Immature natural killer cell (primary cell): ENCODE measurements around the gene PPFIBP2. TPM values are rescaled to one million over a fixed set of nuclear protein-coding genes. Genes with fewer than 3 reads are reported as not detected.

Source experiments
- DNase-seq, 3 donors: peaks; one replicate each; pipeline ENCODE4 v3.0.0; 2022; ENCODE audit warnings: mixed read lengths in 1 of 3
- H3K27ac Mint-ChIP-seq, 6 donors: one replicate each; pipeline ENCODE4 v1.8.0; 2020; ENCODE audit warnings: mixed read lengths in 6 of 6, mild to moderate bottlenecking in 5 of 6, inconsistent platforms in 4 of 6, moderate library complexity in 3 of 6
- H3K27me3 Mint-ChIP-seq, 3 donors: one replicate each; pipeline ENCODE4 v1.8.0; 2020 to 2021; ENCODE audit warnings: low read depth in 3 of 3, mild to moderate bottlenecking in 3 of 3, mixed read lengths in 3 of 3, moderate library complexity in 3 of 3, inconsistent platforms in 1 of 3
- H3K36me3 Mint-ChIP-seq, 3 donors: one replicate each; pipeline ENCODE4 v1.8.0; 2020; ENCODE audit warnings: mixed read lengths in 3 of 3, inconsistent platforms in 2 of 3, mild to moderate bottlenecking in 2 of 3
- H3K4me1 Mint-ChIP-seq, 2 donors: one replicate each; pipeline ENCODE4 v1.8.0; 2020; ENCODE audit warnings: inconsistent platforms in 2 of 2, mild to moderate bottlenecking in 2 of 2, mixed read lengths in 2 of 2, moderate library complexity in 1 of 2
- H3K4me3 Mint-ChIP-seq, 5 donors: one replicate each; pipeline ENCODE4 v1.8.0; 2020; ENCODE audit warnings: mild to moderate bottlenecking in 5 of 5, mixed read lengths in 5 of 5, inconsistent platforms in 3 of 5, moderate library complexity in 3 of 5
- H3K9me3 Mint-ChIP-seq, 6 donors: one replicate each; pipeline ENCODE4 v1.8.0; 2020; ENCODE audit warnings: mild to moderate bottlenecking in 6 of 6, mixed read lengths in 6 of 6, inconsistent platforms in 4 of 6, moderate library complexity in 3 of 6
- polyA plus RNA-seq, 3 donors: library from polyadenylated mRNA; unstranded; fragments of 300-500 nt; fragmentation: Illumina TruSeq; gene quantifications; one replicate each; pipeline ENCODE4 v1.2.3, GENCODE V29; 2021

PPFIBP2 gene
- polyA plus RNA-seq, 3 donors from 2014 or later, result 0.52 to 5.3 (median 1.9) TPM

- Mint-ChIP-seq H3K27me3 (no peaks in the 10 kb centered on the region), H3K9me3 (no peaks in the 10 kb centered on the region), H3K27ac (no peak overlapping the region), H3K4me3 (no peak overlapping the region), H3K4me1 (no peaks in the 10 kb centered on the region), H3K36me3 (peaks cover 5 to 14% (median 6%) of the 10 kb centered on the region in 3 donors)
- no peak for DNase-seq
Measured at GRCh38 chr11:7617032-7617431, 103.2 kb downstream of the PPFIBP2 start.

DNA sequence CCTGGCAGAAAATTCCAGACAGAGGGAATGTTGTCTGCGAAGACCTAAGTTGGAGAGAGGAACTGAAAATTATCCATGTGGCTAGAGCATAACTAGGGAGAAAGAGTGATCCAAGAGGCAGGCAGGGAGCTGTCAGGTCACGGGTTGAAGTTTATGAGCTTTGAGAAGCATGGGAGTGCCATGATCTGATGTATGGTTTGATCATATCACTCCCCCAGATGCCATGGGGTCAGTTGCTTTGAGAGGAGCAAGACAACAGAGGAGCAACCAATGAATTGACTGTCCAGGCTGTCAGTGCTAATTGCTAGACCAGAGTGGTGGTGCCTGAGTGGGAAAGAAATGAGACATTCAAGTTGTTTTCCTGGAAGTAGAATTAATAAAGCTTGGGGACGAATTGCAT lies 105.5 kb downstream of the PPFIBP2 start:
- Mint-ChIP-seq H3K27me3 (no peaks in the 10 kb centered on the region), H3K4me3 (no peak overlapping the region), H3K27ac (no peak overlapping the region), H3K9me3 (no peaks in the 10 kb centered on the region), H3K4me1 (no peaks in the 10 kb centered on the region), H3K36me3 (peaks cover 5 to 20% (median 6%) of the 10 kb centered on the region in 3 donors)
- DNase-seq, result no peak

GRCh38 chr11:7621090-7621489 lies 107.3 kb downstream of the PPFIBP2 start:
- Mint-ChIP-seq H3K4me3 (no peak overlapping the region), H3K27ac (no peak overlapping the region), H3K27me3 (no peaks in the 10 kb centered on the region), H3K4me1 (no peaks in the 10 kb centered on the region), H3K36me3 (peaks cover 5 to 23% (median 10%) of the 10 kb centered on the region in 3 donors), H3K9me3 (no peaks in the 10 kb centered on the region)
- DNase-seq, result no peak

- no peak overlapping the region for H3K4me3 Mint-ChIP-seq
- no peaks in the 10 kb centered on the region for H3K4me1 Mint-ChIP-seq
- no peaks in the 10 kb centered on the region for H3K27me3 Mint-ChIP-seq
- peaks cover 5 to 26% (median 6%) of the 10 kb centered on the region in 3 donors for H3K36me3 Mint-ChIP-seq
- DNase-seq, result no peak
- H3K27ac Mint-ChIP-seq, result no peak overlapping the region
- H3K9me3 Mint-ChIP-seq, result no peaks in the 10 kb centered on the region
Measured at GRCh38 chr11:7621554-7621953, 107.8 kb downstream of the PPFIBP2 start.

DNA sequence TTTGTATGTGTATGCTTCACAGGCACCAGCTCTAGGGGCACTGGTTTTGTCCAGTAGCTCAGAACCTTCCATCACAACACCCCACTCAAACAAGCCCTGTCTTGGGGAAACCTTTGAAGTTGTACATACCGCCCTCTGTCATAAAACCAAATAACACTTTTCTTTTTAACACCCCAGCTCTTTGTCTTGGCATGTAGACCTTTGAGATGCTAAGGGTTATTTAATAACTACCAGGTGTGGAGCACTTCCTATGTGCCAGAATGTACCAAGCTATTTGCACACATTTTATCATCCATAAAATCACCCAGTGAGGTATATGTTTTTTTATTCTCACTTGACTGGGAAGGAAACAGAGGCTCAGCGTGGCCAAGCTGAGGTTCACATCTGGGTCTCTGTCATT lies 108.9 kb downstream of the PPFIBP2 start:
- no peak overlapping the region for H3K4me3 Mint-ChIP-seq
- H3K27me3 Mint-ChIP-seq, result no peaks in the 10 kb centered on the region
- no peaks in the 10 kb centered on the region for H3K4me1 Mint-ChIP-seq
- DNase-seq, result no peak
- no peaks in the 10 kb centered on the region for H3K9me3 Mint-ChIP-seq
- peaks cover 4 to 27% (median 4%) of the 10 kb centered on the region in 3 donors for H3K36me3 Mint-ChIP-seq
- no peak overlapping the region for H3K27ac Mint-ChIP-seq

DNA sequence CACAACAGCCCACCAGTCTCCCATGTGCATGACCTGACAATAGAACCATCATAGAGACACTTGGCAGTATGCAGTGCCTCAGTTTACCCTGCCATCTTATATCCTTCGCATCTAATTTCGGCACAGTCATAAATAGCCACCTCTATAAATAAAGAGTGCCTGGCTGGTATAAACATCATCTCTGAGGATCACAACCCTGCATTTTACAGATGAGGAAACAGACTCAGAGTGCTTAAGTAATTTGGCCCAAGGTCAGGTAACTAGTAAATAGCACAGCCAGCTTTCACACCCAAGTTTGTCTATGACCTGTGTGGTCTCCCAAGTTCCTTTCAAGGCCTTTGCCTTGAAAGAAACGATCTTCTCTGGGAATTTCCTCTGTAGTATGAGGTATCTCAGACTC lies 114.9 kb downstream of the PPFIBP2 start:
- Mint-ChIP-seq H3K36me3 (peaks cover 18 to 53% (median 19%) of the 10 kb centered on the region in 3 donors), H3K4me3 (no peak overlapping the region), H3K9me3 (no peaks in the 10 kb centered on the region), H3K4me1 (no peaks in the 10 kb centered on the region), H3K27ac (no peak overlapping the region), H3K27me3 (no peaks in the 10 kb centered on the region)
- no peak for DNase-seq

- Mint-ChIP-seq H3K36me3 (peaks cover 19 to 62% (median 22%) of the 10 kb centered on the region in 3 donors), H3K4me3 (no peak overlapping the region), H3K9me3 (no peaks in the 10 kb centered on the region), H3K27me3 (no peaks in the 10 kb centered on the region), H3K27ac (no peak overlapping the region), H3K4me1 (no peaks in the 10 kb centered on the region)
- DNase-seq, result no peak
Measured at GRCh38 chr11:7630002-7630401, 116.2 kb downstream of the PPFIBP2 start.

DNA sequence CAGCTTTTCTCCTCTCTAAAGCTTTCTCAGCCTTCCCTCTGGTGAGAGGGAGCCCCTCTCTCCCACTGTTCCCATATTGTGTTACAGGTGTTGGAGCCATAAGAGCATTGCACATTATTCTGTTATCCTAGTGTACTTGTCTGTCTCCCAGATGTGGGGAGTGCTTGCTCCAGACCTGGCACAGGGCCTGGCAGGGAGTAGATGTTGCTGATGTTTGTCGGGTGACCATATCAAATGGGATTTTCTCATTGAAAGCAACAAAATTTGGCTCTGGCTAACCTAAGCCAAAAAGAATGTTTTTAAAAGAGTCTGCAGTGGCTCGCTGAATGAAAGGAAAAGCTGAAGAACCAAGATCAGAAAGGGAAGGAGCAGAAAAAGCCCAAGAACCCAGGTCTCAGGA lies 118.4 kb downstream of the PPFIBP2 start:
- H3K27ac Mint-ChIP-seq, result no peak overlapping the region
- H3K36me3 Mint-ChIP-seq, result peaks cover 25 to 66% (median 26%) of the 10 kb centered on the region in 3 donors
- H3K4me3 Mint-ChIP-seq, result no peak overlapping the region
- H3K4me1 Mint-ChIP-seq, result no peaks in the 10 kb centered on the region
- no peaks in the 10 kb centered on the region for H3K9me3 Mint-ChIP-seq
- DNase-seq, result no peak
- peaks cover 0 to under 1% (median 0%) of the 10 kb centered on the region in 3 donors for H3K27me3 Mint-ChIP-seq

DNA sequence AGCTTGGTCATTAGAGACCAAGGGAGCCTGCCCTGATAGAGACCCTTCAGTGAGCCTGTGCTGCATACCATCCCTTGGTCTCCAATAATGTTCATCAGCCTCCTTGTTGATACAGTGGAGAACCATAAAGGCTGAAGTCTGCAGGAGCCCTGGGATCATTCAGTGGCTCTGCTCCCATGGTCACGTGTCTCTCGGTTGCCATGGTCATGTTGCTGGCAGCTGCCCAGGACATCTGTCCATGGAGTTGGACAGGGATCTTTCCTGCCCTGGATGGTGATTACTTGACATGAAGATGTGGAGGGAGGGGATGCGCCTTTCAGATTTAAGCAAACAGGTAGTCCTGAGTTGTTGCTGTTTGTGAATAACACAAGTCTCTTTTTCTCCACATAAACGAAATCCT lies 121.3 kb downstream of the PPFIBP2 start:
- no peaks in the 10 kb centered on the region for H3K4me1 Mint-ChIP-seq
- H3K36me3 Mint-ChIP-seq, result peaks cover 23 to 65% (median 25%) of the 10 kb centered on the region in 3 donors
- peaks cover 0 to 2% (median 0%) of the 10 kb centered on the region in 3 donors for H3K27me3 Mint-ChIP-seq
- no peaks in the 10 kb centered on the region for H3K9me3 Mint-ChIP-seq
- H3K4me3 Mint-ChIP-seq, result no peak overlapping the region
- no peak for DNase-seq
- no peak overlapping the region for H3K27ac Mint-ChIP-seq

- H3K27me3 Mint-ChIP-seq, result peaks cover 0 to 2% (median 1%) of the 10 kb centered on the region in 3 donors
- DNase-seq, result no peak
- peaks cover 22 to 65% (median 26%) of the 10 kb centered on the region in 3 donors for H3K36me3 Mint-ChIP-seq
- no peak overlapping the region for H3K4me3 Mint-ChIP-seq
- H3K9me3 Mint-ChIP-seq, result no peaks in the 10 kb centered on the region
- H3K27ac Mint-ChIP-seq, result no peak overlapping the region
- H3K4me1 Mint-ChIP-seq, result no peaks in the 10 kb centered on the region
Measured at GRCh38 chr11:7635708-7636107, 121.9 kb downstream of the PPFIBP2 start.

DNA sequence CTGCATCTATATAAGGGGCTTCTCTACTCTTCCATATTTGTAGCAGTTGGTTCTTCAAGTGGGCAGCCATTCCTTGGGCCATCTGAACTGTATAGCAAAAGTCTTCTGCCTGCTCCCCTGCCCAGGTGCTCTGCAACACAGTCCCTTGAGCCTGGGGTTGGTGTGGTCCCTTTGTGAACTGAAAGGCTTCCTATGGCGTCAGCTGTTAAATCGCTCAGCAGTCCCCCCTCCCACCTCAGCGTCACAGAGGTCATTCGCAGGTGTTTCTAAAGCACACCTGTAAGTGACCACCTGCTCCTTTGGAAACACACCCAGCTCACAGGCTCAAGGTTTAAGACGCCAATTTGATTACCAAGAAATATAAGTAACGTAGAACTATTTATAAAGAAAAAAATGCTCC lies 122.6 kb downstream of the PPFIBP2 start:
- Mint-ChIP-seq H3K4me1 (no peaks in the 10 kb centered on the region), H3K9me3 (no peaks in the 10 kb centered on the region), H3K36me3 (peaks cover 23 to 63% (median 27%) of the 10 kb centered on the region in 3 donors), H3K27ac (no peak overlapping the region), H3K27me3 (peaks cover 0 to 2% (median 1%) of the 10 kb centered on the region in 3 donors), H3K4me3 (no peak overlapping the region)
- no peak for DNase-seq

GRCh38 chr11:7637447-7638157 lies 123.8 kb downstream of the PPFIBP2 start:
- DNase-seq, result no peak

DNA sequence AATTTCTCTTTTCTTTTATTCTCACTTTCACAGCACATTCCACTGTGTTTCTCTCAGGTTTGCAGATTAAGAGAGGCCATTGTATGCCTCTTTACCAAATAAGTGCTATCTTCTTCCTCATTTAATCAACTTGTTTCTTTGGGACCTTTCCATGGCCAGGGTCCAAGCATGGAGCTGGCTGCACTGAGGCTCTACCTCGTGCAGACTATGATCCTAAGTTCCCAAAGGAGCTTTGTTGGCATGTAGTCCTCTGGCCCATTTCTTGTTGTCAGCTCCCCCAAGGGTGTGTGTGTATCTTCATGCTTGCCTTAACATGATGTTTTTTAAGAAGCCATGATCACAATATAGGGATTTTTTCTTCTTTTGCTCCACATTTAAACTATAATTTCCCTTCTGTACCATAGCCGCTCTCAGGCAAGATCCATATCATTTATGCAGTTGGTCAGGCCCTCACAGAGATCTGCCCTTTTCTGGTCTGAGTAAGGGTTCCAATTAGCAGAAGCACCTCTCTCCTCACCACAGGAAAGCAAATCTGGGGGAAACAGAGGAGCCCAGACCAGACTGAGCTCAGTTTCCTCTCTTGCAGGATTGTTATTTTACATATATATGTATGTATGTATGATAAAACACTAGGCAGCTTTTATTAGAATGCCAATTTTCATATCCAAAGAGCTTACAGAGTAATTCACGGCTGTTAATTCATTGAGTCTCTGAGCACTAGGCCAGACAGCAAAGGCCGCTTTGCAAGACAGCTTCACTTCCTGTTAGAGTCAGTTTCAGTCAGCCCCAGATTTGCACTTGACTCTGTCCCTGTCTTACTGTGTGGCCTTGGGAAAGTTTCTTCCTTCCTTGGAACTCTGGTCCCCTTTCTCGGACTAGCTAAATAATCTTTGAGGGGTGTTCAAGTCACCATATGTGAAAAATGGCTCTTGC lies 125.2 kb downstream of the PPFIBP2 start:
- H3K9me3 Mint-ChIP-seq, result no peaks in the 10 kb centered on the region
- no peak overlapping the region for H3K27ac Mint-ChIP-seq
- H3K4me3 Mint-ChIP-seq, result no peak overlapping the region
- no peaks in the 10 kb centered on the region for H3K4me1 Mint-ChIP-seq
- no peak for DNase-seq
- H3K36me3 Mint-ChIP-seq, result peaks cover 29 to 59% (median 32%) of the 10 kb centered on the region in 3 donors
- H3K27me3 Mint-ChIP-seq, result peaks cover 0 to 2% (median 1%) of the 10 kb centered on the region in 3 donors

More at GRCh38 chr11:7637447-7638157, 123.8 kb downstream of the PPFIBP2 start:
- no peak overlapping the region for H3K4me3 Mint-ChIP-seq
- peaks cover 0 to 2% (median 1%) of the 10 kb centered on the region in 3 donors for H3K27me3 Mint-ChIP-seq
- peaks cover 25 to 64% (median 27%) of the 10 kb centered on the region in 3 donors for H3K36me3 Mint-ChIP-seq
- H3K9me3 Mint-ChIP-seq, result no peaks in the 10 kb centered on the region
- no peaks in the 10 kb centered on the region for H3K4me1 Mint-ChIP-seq
- no peak overlapping the region for H3K27ac Mint-ChIP-seq

DNA sequence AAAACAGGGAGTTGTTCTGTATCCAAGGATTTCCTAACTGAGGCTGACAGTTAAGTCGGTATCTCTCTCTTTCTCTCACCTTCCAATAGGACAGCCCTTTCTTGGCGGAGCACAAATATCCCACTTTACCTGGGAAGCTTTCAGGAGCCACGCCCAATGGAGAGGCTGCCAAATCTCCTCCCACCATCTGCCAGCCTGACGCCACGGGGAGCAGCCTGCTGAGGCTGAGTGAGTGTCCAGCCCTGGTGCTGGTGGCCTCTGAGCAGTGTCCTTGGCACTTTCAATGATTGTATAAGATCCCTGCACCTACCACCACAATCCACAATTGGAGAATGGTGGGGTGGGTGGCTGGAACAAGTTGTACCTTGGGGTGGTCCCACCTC lies 125.8 kb downstream of the PPFIBP2 start:
- Mint-ChIP-seq H3K27ac (no peak overlapping the region), H3K4me3 (no peak overlapping the region)

More for the DNA sequence above, 125.8 kb downstream of the PPFIBP2 start:
- Mint-ChIP-seq H3K27me3 (peaks cover 0 to 2% (median 1%) of the 10 kb centered on the region in 3 donors), H3K36me3 (peaks cover 25 to 53% (median 32%) of the 10 kb centered on the region in 3 donors), H3K4me1 (no peaks in the 10 kb centered on the region), H3K9me3 (no peaks in the 10 kb centered on the region)
- DNase-seq, result no peak
